HG02610 (cell line): ENCODE measurements around the gene BAIAP2L2.
"Not testable (repeated sequence)": the region's sequence is repeated elsewhere in the genome, so short reads cannot be mapped to it uniquely, and the experiment has no call there.

ENCODE experiments used
- ATAC-seq: cut with Tn5 transposase; IDR thresholded peaks from one replicate; pipeline ENCODE4 v1.9.1; 2021; ENCODE audit warnings: mild to moderate bottlenecking, moderate library complexity; ENCODE audit not compliant: unreplicated experiment

The BAIAP2L2 gene

GRCh38 chr22:38110008-38110862 is at the start of gene BAIAP2L2:
BAIAP2L2 (minus strand) TSS chr22:38110684; CDS start chr22:38110525, 159 bp downstream.
- ATAC-seq, result no peak

- ATAC-seq, result no peak
These were observed 45.2 kb upstream of the BAIAP2L2 start for GRCh38 chr22:38155703-38156102.

DNA sequence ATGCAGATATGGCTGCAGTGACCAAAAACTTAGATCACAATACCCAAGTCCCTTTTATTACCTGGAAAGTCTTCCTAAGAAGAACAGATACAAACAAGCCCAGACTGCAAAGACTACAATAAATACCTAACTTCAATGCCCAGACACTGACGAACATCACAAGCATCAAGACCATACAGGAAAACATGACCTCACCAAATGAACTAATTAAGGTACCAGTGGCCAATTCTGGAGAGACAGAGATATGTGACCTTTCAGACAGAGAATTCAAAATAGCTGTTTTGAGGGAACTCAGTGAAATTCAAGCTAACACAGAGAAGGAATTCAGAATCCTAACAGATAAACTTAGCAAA is 44.1 kb upstream of the BAIAP2L2 start:
- ATAC-seq, result not testable (repeated sequence)

DNA sequence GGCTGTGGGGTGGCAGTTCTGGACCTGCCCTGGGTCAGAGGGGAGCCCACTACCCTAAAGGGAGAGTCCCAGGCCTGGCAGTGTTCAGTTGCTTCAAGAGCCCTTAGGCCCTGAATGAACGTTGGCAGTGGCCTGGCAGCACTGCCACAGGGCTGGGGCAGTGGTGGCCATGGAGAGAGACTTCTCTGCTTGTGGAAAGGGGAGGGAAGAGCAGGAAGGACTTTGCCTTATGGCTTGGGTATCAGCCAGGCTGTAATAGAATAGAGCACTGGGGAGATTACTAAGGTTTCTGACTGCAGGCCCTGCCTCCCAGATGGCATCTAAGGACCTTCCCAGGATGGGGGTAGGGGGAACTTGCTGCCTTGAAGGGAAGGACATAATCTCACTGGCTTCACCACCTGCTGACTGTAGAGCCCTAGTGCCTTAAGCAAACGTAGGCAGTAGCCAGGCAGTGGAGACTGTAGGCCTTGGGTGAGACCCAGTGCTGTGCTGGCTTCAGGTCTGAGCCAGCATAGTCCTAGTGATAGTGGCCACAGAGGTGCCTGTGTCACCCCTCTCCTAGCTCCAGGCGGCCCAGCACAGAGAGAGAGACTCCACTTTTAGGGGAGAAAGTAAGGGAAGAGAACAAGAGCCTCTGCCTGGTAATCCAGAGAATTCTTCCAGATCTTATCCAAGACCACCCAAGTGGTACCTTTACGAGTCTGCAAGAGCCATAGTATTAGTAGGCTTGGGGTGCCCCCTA is 43.5 kb upstream of the BAIAP2L2 start:
- no peak for ATAC-seq

GRCh38 chr22:38151126-38151500 is 40.6 kb upstream of the BAIAP2L2 start:
- ATAC-seq, result no peak

- no peak for ATAC-seq
These were observed 37.8 kb upstream of the BAIAP2L2 start for GRCh38 chr22:38148245-38148644.

- not testable (repeated sequence) for ATAC-seq
These were observed 35.7 kb upstream of the BAIAP2L2 start for GRCh38 chr22:38146166-38146565.

GRCh38 chr22:38144025-38144405 is 33.5 kb upstream of the BAIAP2L2 start:
- no peak for ATAC-seq

DNA sequence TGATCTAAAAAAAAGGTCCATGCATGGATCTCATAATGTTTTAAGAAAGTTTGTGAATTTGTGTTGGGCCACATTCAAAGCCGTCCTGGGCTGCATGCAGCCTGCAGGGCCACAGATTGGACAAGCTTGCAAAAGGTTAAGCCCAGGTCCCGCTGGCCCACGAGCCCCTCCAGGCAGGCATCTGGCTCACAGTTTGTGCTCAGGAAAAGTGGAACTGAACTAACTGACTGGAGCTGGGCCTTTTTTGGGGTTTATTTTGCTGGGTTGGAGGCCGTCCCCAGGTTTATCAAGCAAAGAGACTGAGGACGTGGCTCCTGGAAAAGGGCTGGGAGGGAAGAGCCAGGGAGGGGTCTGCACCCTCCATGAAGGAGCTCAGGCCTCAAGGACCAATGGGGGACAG is 32.1 kb upstream of the BAIAP2L2 start:
- ATAC-seq, result no peak

- no peak for ATAC-seq
These were observed 30.9 kb upstream of the BAIAP2L2 start for GRCh38 chr22:38141217-38141973.

- ATAC-seq, result no peak
These were observed 29.4 kb upstream of the BAIAP2L2 start for GRCh38 chr22:38139901-38140300.

DNA sequence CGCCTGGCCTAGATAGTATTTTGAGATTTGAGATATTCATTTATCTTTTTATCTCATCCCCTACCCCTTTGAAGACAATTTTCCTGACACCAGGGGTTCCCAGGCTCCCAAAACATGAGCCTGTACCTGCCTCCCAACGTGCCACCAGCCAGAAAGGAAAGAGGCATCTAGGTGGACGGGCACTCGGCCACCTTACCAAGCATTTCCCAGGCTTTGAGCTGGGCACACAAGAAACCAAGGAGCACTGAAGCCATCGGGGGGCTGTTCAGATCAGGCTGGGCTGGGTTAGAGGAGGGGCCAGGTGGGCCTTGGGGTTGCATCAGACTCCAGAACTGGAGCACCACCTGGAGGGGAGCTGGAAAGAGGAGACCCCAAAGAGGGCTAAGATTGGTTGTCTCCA is 28.5 kb upstream of the BAIAP2L2 start:
- ATAC-seq, result no peak

DNA sequence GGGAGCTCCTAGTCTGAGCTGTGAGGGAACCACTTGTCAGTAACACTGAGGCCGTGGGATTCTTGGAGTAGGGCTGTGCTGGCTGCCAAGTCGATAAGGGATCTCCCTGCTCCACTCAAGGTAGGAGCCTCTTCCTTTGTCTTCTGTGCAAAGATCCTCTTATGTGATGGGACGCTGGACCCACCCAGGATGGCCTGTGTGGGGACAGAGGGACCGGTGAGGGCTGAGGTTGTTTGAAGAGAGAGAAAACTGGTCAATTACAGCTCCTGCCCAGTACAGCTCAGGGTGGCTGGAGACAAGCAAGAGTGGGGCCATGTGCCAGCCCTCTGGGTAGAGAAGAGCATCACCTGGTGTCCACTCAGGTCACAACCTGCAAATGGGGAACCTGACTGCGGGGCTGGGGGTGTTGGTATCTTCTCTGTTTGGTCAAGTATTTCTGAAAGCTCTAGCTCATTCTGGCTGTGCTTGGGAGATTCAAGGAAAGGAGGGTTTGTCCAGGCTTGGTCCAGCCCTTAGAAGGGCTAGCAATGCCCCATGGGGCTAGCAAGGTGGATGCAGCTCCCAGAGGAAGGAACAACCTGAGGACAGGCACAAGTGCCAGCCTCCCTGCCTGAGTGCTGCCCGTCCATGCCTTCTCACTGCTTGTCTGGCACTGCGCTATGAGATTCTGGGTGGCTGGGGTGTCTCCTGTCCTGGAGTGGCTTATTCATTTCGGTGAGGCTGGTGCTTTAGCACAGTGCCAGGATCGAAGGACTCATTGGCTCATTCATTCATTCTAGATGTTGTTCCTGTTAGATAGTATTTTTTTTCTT is 27.6 kb upstream of the BAIAP2L2 start:
- no peak for ATAC-seq

GRCh38 chr22:38136607-38137006 is 26.1 kb upstream of the BAIAP2L2 start:
- ATAC-seq, result no peak

DNA sequence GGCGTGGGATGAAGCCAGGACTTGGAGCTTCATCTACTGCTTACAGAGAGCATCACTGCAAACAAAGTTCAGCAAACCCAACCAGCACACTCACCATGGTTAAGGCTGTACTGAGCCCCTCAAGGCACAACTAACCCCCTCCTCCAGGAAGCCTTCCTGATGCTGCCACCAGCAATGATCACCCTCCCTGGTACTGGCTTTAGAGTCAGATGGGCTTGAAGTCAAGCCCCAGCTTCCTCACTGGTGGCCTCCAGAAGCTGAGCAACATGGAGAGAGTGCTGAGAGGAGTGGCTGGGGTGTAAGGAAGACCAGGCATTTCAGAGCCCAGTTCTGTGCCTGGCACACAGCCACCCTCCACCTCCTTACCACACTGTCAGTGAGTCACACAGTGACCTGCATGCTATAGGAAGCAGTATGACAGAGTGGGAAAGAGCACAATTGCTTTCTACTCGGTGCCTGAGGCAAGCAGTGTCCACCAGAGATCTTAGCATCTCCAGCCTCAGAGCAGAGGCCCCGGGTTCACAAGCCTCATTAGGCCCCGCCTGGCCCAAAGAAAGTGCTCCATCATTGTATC is 24.7 kb upstream of the BAIAP2L2 start:
- ATAC-seq, result no peak

DNA sequence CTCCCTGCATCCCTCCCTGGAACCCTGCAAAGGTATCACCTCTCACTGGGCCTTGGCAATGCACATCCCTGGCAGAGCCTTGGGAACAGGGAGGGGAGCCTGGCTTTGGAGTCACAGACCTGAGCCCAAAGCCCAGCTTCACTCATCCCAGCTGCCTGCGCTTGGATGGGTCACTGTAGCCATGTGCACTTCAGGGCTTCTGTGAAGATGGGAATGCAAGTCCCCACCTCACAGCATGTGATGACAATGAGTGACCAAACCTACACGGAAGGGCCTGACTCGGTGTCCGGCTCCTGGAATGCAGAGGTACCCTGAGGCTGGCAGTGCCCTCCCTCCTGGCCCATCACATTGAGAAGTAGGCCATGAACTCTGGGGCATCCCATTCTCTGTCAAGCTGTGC is 22.8 kb upstream of the BAIAP2L2 start:
- no peak for ATAC-seq

- no peak for ATAC-seq
These were observed 22.3 kb upstream of the BAIAP2L2 start for GRCh38 chr22:38132794-38133193.

GRCh38 chr22:38132136-38132535 is 21.7 kb upstream of the BAIAP2L2 start:
- ATAC-seq, result no peak

- ATAC-seq, result no peak
These were observed 20.9 kb upstream of the BAIAP2L2 start for GRCh38 chr22:38131399-38131798.

GRCh38 chr22:38129856-38130255 is 19.4 kb upstream of the BAIAP2L2 start:
- ATAC-seq, result no peak
